NCI-H524 treated with DMSO at 0.1 percent for 48 hours (cell line): ENCODE results near the gene DNM3.

Experiments used
- DNase-seq: peaks from one replicate; lab custom pipeline; 2025; lab: John Stamatoyannopoulos, UW

DNM3 gene

DNA sequence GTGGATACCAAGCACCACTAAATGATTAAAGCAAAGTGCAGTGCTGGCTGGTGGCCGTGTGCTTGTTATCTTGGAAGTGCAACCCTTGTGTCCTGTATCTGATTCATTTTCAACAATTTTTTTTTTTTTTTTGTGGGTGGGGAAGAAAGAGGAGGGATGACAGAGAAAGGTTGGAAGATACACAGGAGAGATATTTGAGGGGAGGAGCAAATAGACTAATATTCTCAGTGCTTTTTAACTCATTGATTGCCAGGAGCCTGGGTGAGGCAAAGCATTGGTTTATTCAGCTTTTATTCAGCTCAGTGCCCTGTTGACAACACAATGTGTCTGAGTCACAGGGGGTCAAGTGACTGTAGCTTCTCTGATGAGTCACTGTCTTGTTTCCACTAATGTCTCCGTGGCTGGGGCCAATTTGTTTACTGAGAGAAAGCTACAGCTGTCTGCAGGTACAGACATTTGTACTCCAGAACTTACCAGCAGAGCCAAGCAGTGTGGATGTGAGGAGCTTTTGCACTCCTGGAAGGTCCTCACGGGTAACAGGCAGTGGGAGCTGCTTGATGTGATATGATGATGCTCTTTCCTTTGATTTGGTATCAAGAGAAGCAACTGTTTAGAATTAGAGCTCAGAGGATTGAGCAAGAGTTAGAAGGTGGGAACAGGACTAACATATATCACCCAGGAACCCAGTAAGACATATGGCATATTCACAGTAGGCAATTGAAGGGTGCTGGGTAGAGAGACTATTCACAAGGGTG lies 23.6 kb upstream of the DNM3 start:
- DNase-seq: no peak

DNA sequence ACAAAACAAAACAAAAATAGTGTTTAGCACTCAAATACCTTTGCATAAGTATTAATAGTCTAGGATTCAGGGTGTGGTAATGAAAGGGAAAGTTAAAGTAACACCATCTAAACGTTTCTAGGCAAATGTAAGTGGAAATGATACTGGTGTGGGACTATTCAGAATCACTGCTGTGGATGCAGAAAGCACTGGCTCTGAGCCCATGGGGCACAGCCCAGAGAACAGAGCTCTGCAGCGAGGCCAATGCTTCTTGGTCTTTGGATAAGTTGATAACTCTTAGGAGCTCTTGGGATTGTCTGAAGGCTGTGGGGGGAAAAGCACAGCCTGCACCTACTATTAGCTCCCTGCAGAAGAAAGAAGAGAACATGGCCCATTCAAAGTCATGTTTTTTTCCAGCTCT lies 21.4 kb upstream of the DNM3 start:
- DNase-seq: no peak

DNA sequence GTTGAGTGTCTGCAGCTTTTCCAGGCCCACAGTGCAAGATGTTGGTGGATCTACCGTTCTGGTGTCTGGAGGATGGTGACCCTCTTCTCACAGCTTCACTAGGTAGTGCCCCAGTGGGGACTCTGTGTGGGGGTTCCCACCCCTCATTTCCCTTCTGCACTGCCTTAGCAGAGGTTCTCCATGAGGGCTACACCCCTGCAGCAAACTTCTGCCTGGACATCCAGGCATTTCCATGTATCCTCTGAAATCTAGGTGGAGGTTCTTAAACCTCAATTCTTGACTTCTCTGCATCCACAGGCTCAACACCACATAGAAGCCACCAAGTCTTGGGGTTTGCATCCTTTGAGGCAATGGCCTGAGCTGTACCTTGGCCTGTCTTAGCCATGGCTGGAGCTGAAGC lies 14.3 kb upstream of the DNM3 start:
- DNase-seq: no peak

DNA sequence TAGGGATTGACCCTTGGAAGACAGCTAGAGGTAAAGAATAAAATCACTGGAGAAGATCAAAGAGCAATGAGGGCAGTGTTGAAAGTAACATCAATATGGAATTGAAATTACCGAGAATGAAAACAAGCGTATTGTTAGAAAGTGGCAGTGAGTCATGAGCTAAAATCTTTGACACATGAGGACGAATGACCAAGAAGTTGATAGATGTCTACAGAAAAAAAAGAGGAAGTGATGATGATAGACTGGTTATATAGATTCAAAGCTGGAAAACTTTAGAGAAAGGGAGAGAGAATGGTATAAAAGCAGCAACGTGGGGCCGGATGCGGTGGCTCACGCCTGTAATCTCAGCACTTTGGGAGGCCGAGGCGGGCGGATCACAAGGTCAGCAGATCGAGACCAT lies 12.5 kb upstream of the DNM3 start:
- no peak for DNase-seq

DNA sequence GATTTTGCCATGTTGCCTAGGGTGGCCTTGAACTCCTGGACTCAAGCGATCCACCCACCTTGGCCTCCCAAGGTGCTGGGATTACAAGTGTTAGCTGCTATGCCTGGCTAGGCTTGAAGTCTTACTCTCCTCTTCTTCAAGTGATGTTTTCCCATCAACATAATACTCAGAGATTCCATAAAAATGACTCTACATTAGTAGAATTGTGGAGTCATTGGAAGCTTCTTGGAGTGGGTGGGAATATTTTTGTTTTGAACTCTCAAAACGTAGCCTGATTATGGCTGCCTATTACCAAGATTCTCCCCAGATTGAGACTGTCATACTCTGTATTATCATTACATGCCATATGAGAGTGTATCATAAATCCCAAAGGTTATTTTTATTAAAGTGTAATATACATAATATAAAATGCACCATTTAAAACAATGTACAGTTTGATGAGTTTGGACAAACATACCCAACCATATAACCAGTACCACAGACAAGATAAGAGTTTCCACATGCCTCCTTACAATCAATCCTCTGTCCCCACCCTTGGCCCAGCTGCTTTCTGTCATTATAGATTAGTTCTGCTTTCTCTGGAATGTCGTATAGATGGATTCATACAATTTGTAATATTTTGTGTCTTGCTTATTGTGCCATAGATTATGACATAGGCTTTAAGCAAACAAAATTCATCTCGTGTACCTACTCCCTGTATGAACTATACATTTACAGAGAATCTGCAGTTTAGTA lies 8.0 kb upstream of the DNM3 start:
- DNase-seq: no peak

DNA sequence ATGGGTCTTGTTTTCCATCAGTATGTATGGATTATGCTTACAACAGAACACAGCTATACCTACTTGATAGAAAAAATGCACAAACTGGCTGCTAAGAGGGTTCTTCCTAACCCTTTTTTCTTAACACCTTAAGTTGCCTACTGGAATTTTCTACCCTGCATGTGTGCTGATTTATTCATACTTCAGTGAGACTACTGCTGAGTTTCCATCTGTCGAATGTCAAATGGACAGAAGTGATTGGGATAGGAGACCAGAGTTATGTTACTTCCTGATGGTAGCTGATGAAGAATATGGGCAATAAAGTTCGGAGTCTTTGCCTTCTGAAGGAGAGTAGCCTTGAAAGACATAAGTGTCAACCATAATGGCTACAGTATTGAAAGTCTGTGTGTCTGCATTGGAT lies 6.5 kb upstream of the DNM3 start:
- no peak for DNase-seq

DNA sequence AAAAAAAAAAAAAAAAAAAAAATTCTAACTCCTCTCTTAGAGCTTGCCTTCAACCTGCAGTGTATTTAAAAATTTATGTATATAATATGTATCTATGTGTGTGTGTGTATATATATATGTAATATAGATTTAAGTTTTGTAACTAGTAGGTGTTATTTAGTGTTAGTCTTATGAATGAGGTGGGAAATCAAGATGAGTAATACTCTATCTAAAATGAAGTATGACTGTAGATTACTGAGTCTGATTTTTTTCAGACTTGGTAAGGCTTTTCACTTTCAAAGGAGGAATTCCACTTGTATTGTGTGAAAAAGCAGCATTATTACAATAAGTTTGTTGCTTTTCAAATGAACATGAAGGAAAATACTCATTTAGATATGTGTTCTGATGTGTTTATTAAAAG lies 5.4 kb upstream of the DNM3 start:
- DNase-seq: no peak

DNA sequence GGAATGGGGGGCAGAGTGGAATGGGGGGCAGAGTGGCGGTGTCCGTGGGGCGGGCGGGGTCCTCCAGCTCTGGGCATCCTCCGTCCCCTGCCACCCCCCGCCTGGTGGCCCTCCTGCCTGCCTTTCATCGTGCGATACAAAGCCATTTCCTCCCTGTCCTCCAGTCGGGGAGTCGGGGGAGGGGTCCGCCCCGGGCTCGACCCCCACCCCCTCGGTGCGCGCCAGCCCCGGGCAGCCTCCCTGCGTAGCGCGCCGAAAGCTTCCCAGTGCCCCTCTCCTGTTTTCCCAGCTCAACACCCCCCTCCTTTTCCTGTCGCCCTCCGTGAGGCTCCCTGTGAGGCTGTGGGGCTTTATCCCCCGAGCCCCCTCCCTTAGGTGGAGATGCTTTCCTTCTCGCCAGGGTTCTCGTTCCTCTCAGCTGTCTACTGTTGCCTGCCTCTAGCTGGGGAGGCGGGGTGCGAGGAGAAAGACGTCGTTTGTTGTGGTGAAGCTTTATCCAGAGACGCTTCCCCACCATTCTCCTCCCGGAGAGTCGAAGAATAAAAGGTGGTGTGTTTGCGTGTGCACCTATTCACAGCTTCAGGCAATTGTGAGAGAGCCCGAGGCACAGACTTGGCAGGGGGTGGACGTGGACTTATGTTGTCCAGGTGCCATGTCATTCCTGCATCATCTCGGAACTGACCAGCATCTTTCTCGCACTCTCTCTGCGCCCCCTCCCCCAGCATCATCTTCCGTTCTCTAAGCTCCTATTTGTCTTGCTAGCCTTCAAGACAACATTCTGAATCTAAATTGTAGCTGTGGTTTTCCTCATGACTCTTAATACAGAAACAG lies 848 bp downstream of the DNM3 start:
- DNase-seq: no peak

DNA sequence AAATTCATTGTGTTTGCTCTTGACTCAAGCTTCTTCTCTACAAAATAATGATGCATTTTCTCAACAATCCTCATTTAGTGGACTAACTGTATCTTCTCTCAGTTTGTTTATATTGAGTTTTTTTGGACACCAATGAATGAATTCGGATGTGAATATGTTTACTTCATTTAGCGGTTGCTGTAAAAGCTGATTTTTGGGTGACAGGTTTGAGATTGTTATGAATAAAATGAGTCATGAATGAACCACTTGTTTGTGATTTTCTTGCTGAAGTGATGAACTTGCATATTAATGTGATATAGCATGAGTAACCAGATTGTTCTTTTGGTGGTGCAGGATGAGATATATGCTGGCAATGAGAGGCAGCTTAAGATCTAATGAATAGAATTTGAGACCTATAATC lies 3.1 kb downstream of the DNM3 start:
- no peak for DNase-seq

DNA sequence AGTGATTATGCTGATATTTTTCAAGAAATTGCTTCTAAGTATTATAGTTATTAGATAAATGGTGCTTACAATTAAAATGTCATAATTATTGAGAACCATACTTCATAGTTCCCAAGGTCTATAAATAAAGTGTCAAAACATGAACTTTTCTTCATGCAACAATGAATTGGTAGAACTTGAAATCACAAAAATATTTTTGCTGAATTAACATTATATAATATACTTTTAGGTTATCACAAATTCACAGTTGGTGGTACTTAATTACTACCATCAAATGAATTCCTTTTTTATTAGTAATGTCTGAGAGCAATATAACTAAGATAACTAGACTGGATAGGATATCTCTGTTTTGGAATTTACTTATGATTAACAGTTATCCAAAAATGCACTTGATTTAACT lies 4.7 kb downstream of the DNM3 start:
- no peak for DNase-seq

DNA sequence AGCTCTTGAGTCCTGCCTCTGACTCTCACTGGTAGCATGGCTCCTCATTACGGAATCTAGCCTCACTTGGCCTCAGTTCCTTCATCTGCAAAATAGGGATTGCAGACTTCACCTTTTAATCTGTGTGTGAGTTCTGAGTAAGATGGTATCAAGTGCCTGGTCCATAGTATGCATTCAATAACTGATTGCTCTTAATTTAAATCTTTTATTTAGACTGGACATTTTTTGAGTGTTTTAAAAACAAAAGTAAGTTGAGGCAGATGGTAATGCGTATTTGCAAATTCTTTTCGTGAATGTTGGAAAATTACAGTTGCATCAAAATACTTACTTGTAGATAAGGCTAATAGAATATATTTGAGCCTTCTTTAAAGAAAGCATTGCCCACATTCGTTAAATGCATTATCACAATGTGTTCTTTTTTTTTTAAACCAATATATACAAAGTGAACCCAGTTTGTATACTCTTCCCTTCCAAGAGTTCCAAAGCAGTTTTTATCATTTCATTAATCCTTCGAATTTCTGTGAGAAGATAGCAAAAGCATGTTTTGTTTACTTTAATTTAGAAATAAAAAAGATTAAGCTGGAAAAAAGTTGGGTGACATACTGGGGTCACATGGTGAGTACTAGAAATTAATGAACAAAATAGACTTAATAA lies 8.1 kb downstream of the DNM3 start:
- no peak for DNase-seq

DNA sequence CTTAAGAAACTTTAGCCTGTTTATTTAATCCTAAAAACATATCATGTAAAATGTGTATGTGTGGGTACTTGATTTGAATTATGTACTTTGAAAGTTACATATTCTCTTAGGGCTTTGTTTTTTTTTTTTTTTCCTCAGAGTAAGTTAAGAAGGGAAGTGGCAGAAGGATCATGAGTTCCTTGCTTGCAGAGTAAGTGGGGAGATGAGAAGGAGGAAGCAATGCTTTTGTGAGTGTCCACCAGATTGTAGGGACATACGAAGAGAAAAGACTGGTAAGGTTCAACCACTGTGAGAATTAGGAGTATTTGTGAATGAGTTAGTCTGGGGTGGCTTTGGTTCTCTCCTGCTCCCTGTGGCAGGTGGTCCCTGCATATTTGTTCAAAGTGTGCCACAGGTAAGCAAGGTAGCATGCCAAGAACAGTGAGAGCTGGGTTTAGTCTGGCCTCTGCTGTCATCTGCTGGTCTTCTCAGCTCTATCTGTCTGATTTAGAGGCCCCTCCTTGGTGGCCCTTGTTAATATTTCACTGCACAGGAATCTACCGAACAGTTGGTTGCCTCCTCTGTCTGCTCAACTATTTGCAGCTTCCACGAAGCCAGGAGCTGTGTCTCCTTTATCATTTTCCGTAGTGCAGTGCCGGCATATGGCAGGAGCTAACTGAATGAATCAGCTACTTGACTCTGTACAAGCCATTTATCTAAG lies 9.5 kb downstream of the DNM3 start:
- no peak for DNase-seq

DNA sequence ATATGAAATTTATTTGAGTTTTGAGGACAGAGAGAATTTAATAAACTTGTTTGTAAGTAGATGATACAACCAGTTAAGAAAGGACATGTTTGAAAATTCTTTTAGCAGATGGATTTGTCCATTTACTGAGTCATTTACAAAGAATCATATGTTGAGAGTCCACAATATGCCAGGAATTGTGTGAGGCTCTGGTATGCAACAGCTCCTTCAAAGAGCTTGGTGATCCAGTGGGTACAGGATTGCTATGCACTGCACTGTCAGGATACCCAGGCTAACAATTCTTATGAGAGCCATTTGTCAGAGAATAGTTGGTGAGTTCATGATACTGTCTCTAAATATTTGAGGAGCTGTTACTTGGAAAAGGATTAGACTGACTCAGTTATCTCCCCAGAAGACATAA lies 11.0 kb downstream of the DNM3 start:
- DNase-seq: no peak

DNA sequence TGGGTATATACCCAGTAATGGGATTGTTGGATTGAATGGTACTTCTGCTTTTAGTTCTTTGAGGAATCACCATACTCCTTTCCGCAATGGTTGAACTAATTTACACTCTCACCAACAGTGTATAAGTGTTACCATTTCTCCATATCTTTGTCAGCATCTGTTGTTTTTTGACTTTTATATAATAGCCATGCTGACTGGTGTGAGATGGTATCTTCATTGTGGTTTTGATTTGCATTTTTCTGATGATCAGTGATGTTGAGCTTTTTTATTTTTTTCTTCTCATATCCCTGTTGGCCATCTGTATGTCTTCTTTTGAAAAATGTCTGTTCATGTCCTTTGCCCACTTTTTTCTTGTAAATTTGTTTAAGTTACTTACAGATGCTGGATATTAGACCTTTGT lies 14.1 kb downstream of the DNM3 start:
- DNase-seq: no peak

DNA sequence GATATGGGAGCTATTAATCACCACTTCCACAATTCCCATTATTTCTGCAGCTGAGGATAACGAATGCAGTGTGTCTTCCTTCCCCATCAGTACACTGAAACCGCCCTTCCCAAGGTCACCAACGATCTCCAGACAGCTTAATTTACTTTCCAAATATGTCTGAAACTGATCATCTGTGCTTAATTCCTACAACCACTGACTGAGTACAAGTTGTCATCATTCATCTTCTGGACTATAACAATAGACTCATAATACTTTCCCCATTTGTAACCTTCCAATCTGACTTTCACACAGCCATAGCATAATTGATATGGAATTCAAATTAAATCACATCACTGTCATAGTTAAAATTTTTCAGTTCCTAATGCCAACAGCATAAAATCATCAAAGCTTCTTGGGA lies 17.4 kb downstream of the DNM3 start:
- no peak for DNase-seq

DNA sequence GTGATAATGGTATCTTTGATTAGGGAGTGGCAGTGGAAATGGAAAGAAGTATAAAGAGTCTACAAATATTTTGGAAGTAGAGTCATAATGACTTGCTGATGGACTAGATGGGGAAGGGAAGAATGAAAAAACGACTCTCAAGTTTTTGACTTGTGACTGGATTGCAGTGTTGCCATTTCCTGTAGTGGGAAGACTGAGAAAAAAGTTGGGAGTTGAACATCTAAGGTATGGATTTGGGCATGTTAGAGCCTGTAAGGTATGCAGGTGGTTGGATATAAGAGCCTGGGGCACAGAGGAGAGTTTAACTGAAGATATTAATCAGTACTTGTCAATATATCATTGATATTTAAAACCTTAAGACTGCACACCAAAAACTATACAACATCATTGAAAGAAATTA lies 19.4 kb downstream of the DNM3 start:
- DNase-seq: no peak

DNA sequence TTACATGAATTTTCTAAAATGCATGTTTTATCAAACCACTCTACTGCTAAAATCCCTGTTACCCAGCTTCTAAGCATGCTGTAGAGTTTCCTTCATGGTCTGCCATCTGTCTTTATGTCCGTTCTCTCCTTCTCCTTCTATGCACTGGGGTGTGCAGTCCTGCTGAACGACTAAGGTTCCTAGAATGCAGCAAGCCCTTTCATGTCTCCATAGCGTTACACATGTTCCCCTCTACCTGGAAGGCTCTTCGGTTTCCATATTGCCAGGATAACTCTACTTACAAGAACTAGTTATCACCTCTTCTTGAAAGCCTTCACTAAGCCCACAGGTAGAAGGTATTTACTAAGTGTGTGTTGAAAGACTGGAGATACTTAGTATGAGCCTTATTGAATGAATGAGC lies 22.2 kb downstream of the DNM3 start:
- DNase-seq: no peak

DNA sequence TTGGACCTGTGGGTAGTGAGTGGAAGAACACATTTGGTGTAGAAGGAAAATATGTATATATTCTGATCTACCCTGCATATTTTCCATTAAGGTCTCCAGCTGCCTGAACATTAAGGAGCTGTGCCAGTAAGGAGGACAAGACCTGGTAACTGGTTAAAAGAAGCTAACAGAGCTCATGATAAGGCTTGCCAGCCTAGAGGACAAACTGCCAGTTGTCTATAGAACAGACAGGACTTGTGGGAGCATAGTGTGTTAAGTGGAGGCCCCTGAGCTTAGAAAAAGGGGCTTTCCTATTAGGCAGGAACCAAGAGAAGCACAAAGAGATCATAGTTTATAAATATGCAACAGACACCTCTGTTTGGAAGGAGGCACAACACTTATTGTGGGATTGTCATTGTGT lies 23.0 kb downstream of the DNM3 start:
- DNase-seq: no peak

DNA sequence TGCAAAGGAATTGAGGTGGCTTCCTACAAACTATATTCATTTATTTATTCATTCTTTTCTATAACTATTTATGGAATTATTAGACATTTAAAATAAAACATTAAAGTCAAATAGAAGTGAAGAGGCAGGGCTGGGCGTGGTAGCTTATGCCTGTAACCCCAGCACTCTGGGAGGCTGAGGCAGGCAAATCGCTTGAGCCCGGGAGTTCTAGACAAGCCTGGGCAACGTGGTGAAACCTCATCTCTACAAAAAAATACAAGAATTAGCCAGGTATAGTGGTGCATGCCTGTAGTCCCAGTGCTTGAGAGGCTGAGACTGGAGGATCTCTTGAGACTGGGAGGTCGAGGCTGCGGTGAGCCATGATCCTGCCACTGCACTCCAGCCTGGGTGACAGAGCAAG lies 23.8 kb downstream of the DNM3 start:
- DNase-seq: no peak

DNA sequence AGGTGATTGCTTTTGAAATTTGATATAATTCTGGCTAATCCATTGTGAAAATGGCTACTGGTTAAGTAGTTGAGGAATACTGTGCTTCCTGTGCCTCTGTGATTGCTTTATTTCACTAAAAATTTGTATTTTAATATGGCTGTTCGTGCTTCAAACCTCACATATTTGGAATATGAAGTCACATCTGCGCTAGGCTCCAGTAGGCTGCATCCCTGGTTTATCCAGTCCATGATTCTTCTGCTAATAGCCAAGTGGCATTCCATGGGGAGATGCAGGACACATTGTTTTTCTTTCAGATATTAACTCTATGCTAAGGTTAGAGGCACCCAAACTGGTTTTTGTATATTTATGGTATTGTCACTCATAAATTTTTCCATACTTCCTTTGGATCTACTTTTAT lies 25.9 kb downstream of the DNM3 start:
- no peak for DNase-seq

DNA sequence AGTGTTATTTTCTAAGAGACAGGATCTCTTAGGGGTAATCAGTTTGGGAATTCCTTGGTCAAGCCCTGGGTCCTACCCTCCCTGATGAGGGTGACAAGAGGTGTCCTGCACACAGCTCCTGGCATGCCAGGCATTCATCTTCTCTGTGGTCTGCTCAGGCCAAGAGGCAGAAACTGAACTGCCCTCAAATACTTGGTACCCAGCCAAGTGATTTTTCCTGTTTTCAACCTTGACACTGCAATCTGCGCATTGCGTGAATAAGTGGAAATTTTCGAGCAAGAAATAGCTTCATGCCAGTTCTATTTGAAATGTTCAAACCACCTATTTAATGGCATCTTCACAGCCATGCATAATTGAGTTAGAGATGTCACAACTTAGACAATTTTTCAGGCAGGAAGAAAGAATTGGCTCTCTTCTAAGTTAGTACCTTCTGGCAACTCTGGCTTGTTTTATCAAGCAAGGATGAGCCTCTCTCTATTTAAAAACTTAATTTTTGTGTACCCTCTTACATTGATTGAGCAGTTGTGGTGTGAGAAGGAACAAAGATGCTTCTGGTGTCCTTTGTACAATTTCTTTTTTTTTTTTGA lies 27.0 kb downstream of the DNM3 start:
- no peak for DNase-seq

DNA sequence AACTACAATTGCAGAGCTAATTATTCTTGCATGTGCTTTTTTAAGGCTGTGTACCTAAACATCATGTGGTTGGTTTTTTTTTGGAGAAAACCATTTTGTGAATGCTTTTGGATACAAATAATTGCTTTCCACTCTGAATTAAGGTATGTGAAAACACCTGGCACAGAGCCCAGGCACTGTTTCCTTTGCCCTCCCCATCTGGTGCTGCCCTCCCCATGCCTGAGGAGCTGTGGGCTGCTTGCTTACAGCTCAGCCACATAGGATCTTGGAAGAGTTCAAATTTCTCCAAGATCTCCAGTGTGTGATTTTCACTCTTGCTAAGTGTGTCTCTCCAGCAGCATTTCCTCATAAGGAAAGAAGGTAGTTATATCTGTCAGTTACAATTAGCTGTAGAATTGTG lies 27.8 kb downstream of the DNM3 start:
- DNase-seq: no peak
